HEK293 (cell line): Measurements from ENCODE around the gene ZNF608.

Experiments used
- CTCF ChIA-PET: fragments of 350-600 bp; formaldehyde crosslinking; extraction: SDS; loops from one replicate; lab custom pipeline; 2021; ENCODE audit warnings: antibody characterized with exemption; lab: Yijun Ruan, JAX
- POLR2A ChIA-PET: fragments of 300-600 bp; formaldehyde crosslinking; extraction: SDS; loops from one replicate; lab custom pipeline; 2020; ENCODE audit warnings: antibody characterized with exemption, inconsistent platforms; lab: Yijun Ruan, JAX
- H3K27ac ChIP-seq: fragments of 200-500 bp; sonication (Bioruptor generic); 2 replicates; pipeline ENCODE4 v1.5.1; 2014; ENCODE audit warnings: low read depth, low read length, control low read depth, inconsistent platforms; ENCODE audit errors: extremely low read depth
- H3K36me3 ChIP-seq, 2 experiments: fragments of 200-500 bp in 1 of 2; sonication (Bioruptor generic) in 1 of 2; 1 replicate in 1 of 2; 2 replicates in 1 of 2; pipeline ENCODE4 v1.5.1; 2014 to 2017; ENCODE audit warnings: inconsistent platforms in 2 of 2, low read length in 2 of 2; ENCODE audit not compliant: control insufficient read depth in 2 of 2, insufficient read depth in 1 of 2
- H3K4me1 ChIP-seq: fragments of 200-500 bp; sonication (Bioruptor generic); 2 replicates; pipeline ENCODE4 v1.5.1; 2014; ENCODE audit warnings: mild to moderate bottlenecking, low read length, inconsistent platforms; ENCODE audit not compliant: control insufficient read depth, insufficient read depth
- H3K4me3 ChIP-seq: 2 replicates; pipeline ENCODE4 v1.5.1; 2011; ENCODE audit warnings: low read depth, mild to moderate bottlenecking, control low read depth, low read length, moderate library complexity
- H3K9me3 ChIP-seq: fragments of 200-500 bp; sonication (Bioruptor generic); 2 replicates; pipeline ENCODE4 v1.5.1; 2014; ENCODE audit warnings: low read depth, low read length, inconsistent platforms; ENCODE audit not compliant: control insufficient read depth, insufficient read depth
- PRDM6 ChIP-seq: fragments of 450-650 bp; formaldehyde crosslinking; IDR thresholded peaks from 2 replicates; pipeline ENCODE4 v1.5.1; 2017; ENCODE audit warnings: missing biosample characterization, missing genetic modification characterization
- SP7 ChIP-seq: fragments of 450-650 bp; formaldehyde crosslinking; IDR thresholded peaks from 2 replicates; pipeline ENCODE4 v1.5.1; 2016; ENCODE audit warnings: missing biosample characterization, missing genetic modification characterization
- ZBTB1 ChIP-seq: fragments of 450-650 bp; formaldehyde crosslinking; IDR thresholded peaks from 2 replicates; pipeline ENCODE4 v1.5.1; 2016; ENCODE audit warnings: missing biosample characterization, missing genetic modification characterization
- ZBTB7A ChIP-seq: fragments of 450-650 bp; formaldehyde crosslinking; IDR thresholded peaks from 2 replicates; pipeline ENCODE4 v1.5.1; 2016; ENCODE audit warnings: low read depth, missing biosample characterization, missing genetic modification characterization
- ZBTB8A ChIP-seq: fragments of 450-650 bp; formaldehyde crosslinking; IDR thresholded peaks from 2 replicates; pipeline ENCODE4 v1.5.1; 2016; ENCODE audit warnings: missing biosample characterization, missing genetic modification characterization
- ZEB2 ChIP-seq: fragments of 450-650 bp; formaldehyde crosslinking; IDR thresholded peaks from 2 replicates; pipeline ENCODE4 v1.5.1; 2016; ENCODE audit warnings: missing biosample characterization, missing genetic modification characterization
- ZFHX2 ChIP-seq: fragments of 450-650 bp; formaldehyde crosslinking; conservative IDR thresholded peaks from 2 replicates; pipeline ENCODE4 v1.5.1; 2016; ENCODE audit warnings: missing biosample characterization, missing genetic modification characterization
- ZNF114 ChIP-seq: fragments of 450-650 bp; formaldehyde crosslinking; IDR thresholded peaks from 2 replicates; pipeline ENCODE4 v1.5.0; 2017; ENCODE audit warnings: missing biosample characterization, missing genetic modification characterization
- ZNF121 ChIP-seq: fragments of 450-650 bp; formaldehyde crosslinking; IDR thresholded peaks from 2 replicates; pipeline ENCODE4 v1.5.1; 2016; ENCODE audit warnings: missing biosample characterization, missing genetic modification characterization
- ZNF223 ChIP-seq: fragments of 450-650 bp; formaldehyde crosslinking; IDR thresholded peaks from 2 replicates; pipeline ENCODE4 v1.5.1; 2016; ENCODE audit warnings: missing biosample characterization, missing genetic modification characterization
- ZNF366 ChIP-seq: fragments of 450-650 bp; formaldehyde crosslinking; conservative IDR thresholded peaks from 2 replicates; pipeline ENCODE4 v1.5.1; 2016; ENCODE audit warnings: missing biosample characterization, missing genetic modification characterization
- ZNF37A ChIP-seq: fragments of 450-650 bp; IDR thresholded peaks from 2 replicates; pipeline ENCODE4 v1.5.1; 2018; ENCODE audit warnings: missing biosample characterization, missing genetic modification characterization
- ZNF391 ChIP-seq: fragments of 450-650 bp; formaldehyde crosslinking; IDR thresholded peaks from 2 replicates; pipeline ENCODE4 v1.5.1; 2016; ENCODE audit warnings: low read depth, missing biosample characterization, missing genetic modification characterization, borderline replicate concordance
- ZNF404 ChIP-seq: fragments of 450-650 bp; formaldehyde crosslinking; IDR thresholded peaks from 2 replicates; pipeline ENCODE4 v1.5.1; 2017; ENCODE audit warnings: missing biosample characterization, missing genetic modification characterization
- ZNF433 ChIP-seq: fragments of 450-650 bp; formaldehyde crosslinking; IDR thresholded peaks from 2 replicates; pipeline ENCODE4 v1.5.1; 2016; ENCODE audit warnings: missing biosample characterization, missing genetic modification characterization, low read depth
- ZNF530 ChIP-seq: fragments of 450-650 bp; formaldehyde crosslinking; IDR thresholded peaks from 2 replicates; pipeline ENCODE4 v1.5.1; 2016; ENCODE audit warnings: low read depth, missing biosample characterization, missing genetic modification characterization
- ZNF571 ChIP-seq: fragments of 450-650 bp; formaldehyde crosslinking; IDR thresholded peaks from 2 replicates; pipeline ENCODE4 v1.5.0; 2017; ENCODE audit warnings: missing biosample characterization, missing genetic modification characterization
- ZNF585B ChIP-seq: fragments of 450-650 bp; formaldehyde crosslinking; IDR thresholded peaks from 2 replicates; pipeline ENCODE4 v1.5.1; 2016; ENCODE audit warnings: missing biosample characterization, missing genetic modification characterization
- ZNF610 ChIP-seq: fragments of 450-650 bp; formaldehyde crosslinking; IDR thresholded peaks from 2 replicates; pipeline ENCODE4 v1.5.1; 2016; ENCODE audit warnings: missing biosample characterization, missing genetic modification characterization, borderline replicate concordance
- ZNF76 ChIP-seq: fragments of 450-650 bp; formaldehyde crosslinking; IDR thresholded peaks from 2 replicates; pipeline ENCODE4; 2016; ENCODE audit warnings: low read depth, missing biosample characterization, missing genetic modification characterization, borderline replicate concordance
- ZNF837 ChIP-seq: fragments of 450-650 bp; formaldehyde crosslinking; IDR thresholded peaks from 2 replicates; pipeline ENCODE4 v1.5.1; 2016; ENCODE audit warnings: missing biosample characterization, missing genetic modification characterization
- ZNF843 ChIP-seq: fragments of 450-650 bp; formaldehyde crosslinking; IDR thresholded peaks from 2 replicates; pipeline ENCODE4 v1.5.1; 2016; ENCODE audit warnings: missing biosample characterization, missing genetic modification characterization
- ZSCAN30 ChIP-seq: fragments of 450-650 bp; IDR thresholded peaks from 2 replicates; pipeline ENCODE4 v1.5.1; 2018; ENCODE audit warnings: missing biosample characterization, mild to moderate bottlenecking, missing genetic modification characterization, moderate library complexity
- ZSCAN4 ChIP-seq: fragments of 450-650 bp; formaldehyde crosslinking; IDR thresholded peaks from 2 replicates; pipeline ENCODE4 v1.5.1; 2017; ENCODE audit warnings: missing biosample characterization, missing genetic modification characterization
- ZXDB ChIP-seq: fragments of 450-650 bp; formaldehyde crosslinking; IDR thresholded peaks from 2 replicates; pipeline ENCODE4 v1.5.1; 2016; ENCODE audit warnings: missing biosample characterization, missing genetic modification characterization
- TF ChIP-seq, protein P1 (sequence below): fragments of 450-650 bp; formaldehyde crosslinking; IDR thresholded peaks from 2 replicates; pipeline ENCODE4 v1.5.1; 2016; ENCODE audit warnings: missing biosample characterization, missing genetic modification characterization

The ZNF608 gene

DNA sequence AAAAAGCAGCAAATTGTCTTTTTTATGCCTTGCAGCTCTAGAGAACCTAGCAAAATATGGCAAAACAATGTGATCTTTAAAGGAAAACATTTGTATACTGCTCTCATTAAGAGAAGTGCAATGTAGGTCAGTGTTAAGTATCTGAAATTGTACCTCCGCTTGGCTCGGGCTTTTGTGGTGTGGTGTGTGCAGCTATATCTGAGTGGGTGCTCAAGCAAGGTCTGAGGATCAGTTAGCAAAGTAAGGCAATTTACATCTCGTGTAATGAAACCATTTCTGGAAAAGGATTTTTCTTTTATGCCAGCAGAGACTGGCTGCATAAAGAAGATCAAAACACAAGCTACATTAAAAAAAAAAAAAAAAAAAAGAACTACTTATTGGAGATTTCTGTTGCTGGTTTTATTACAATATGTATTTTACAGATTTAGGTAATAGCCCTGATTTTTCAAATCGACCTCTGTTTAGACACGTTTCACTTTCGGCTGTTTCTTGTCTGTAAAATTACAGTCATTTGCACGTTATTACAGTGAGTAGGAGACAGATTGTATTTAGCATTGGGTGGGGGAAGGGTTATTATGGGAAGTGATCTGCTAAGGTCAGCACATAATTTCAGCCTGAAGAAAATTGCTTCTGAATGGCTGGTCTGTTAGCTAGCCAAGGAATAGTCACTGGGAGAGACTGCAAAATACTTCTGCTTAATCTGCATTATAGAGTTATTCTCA lies 7.9 kb upstream of the ZNF608 start (continued):
- TF ChIP-seq ZXDB (tag by site-specific recombination) (0 out of 2 replicates have a peak, but pooled peaks have one; percentile 28), SP7 (tag by site-specific recombination) (peak; percentile 56), ZSCAN30 (tag by site-specific recombination) (0 out of 2 replicates have a peak, but pooled peaks have one; percentile 11), ZNF433 (tag by site-specific recombination) (no peak), ZNF837 (tag by site-specific recombination) (no peak), ZNF610 (tag by site-specific recombination) (0 out of 2 replicates have a peak, but pooled peaks have one; percentile 25), ZSCAN4 (tag by site-specific recombination) (0 out of 2 replicates have a peak, but pooled peaks have one; percentile 23)
- TF ChIP-seq, protein P1, sequence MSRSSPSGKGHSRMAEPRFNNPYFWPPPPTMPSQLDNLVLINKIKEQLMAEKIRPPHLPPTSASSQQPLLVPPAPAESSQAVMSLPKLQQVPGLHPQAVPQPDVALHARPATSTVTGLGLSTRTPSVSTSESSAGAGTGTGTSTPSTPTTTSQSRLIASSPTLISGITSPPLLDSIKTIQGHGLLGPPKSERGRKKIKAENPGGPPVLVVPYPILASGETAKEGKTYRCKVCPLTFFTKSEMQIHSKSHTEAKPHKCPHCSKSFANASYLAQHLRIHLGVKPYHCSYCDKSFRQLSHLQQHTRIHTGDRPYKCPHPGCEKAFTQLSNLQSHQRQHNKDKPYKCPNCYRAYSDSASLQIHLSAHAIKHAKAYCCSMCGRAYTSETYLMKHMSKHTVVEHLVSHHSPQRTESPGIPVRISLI (tag by site-specific recombination), result peak; percentile 78

- POLR2A ChIA-PET, result no interaction called here
- H3K27ac ChIP-seq, result no peak overlapping the region
- no peaks in the 10 kb centered on the region for H3K9me3 ChIP-seq
- CTCF ChIA-PET, result no interaction called here
- no peaks in the 10 kb centered on the region for H3K36me3 ChIP-seq
- TF ChIP-seq ZNF433 (tag by site-specific recombination), result no peak
- peak; percentile 35; the same call in 1 of the 2 replicates for TF ChIP-seq ZEB2 (tag by site-specific recombination)
- no peak for TF ChIP-seq ZNF571 (tag by site-specific recombination)
- TF ChIP-seq ZNF76, result no peak
- no peak for TF ChIP-seq ZBTB7A (tag by site-specific recombination)
- TF ChIP-seq ZBTB8A, result 0 out of 2 replicates have a peak, but pooled peaks have one; percentile 6
- TF ChIP-seq ZFHX2, result peak; percentile 41
- TF ChIP-seq PRDM6 (tag by site-specific recombination), result peak; percentile 45; the same call in 1 of the 2 replicates
- no peak for TF ChIP-seq ZNF530
- no peak for TF ChIP-seq ZNF391 (tag by site-specific recombination)
- no peak for TF ChIP-seq ZNF223
- no peak for TF ChIP-seq ZNF114 (tag by site-specific recombination)
- TF ChIP-seq ZNF366, result peak; percentile 41; the same call in 1 of the 2 replicates
- TF ChIP-seq ZNF843, result 0 out of 2 replicates have a peak, but pooled peaks have one; percentile 16
- TF ChIP-seq ZNF37A (tag by site-specific recombination), result no peak
- peak; percentile 94 for TF ChIP-seq ZNF121 (tag by site-specific recombination)
- TF ChIP-seq ZNF404 (tag by site-specific recombination), result no peak
- 0 out of 2 replicates have a peak, but pooled peaks have one; percentile 12 for TF ChIP-seq SP7 (tag by site-specific recombination)
- no peak for TF ChIP-seq ZNF585B (tag by site-specific recombination)
- TF ChIP-seq ZBTB1 (tag by site-specific recombination), result no peak
- TF ChIP-seq, all 188 proteins: peak for 8
- Histone ChIP-seq H3K4me1 (peaks cover 44% of the 10 kb centered on the region), H3K4me3 (no peak overlapping the region)
Observed at GRCh38 chr5:124752854-124753720, 6.6 kb upstream of the ZNF608 start.
